ENCODE measurements around the gene ARHGAP44.
"Not testable (repeated sequence)": the region's sequence is repeated elsewhere in the genome, so short reads cannot be mapped to it uniquely, and the experiment has no call there.

The ARHGAP44 gene

GRCh38 chr17:12853921-12854320 lies 64.6 kb downstream of the ARHGAP44 start:
- Histone ChIP-seq H3K4me1 (ENCODE audit: control insufficient read depth, insufficient read depth, low read length, poor library complexity, severe bottlenecking) (no peaks in the 10 kb centered on the region), H3K27ac (ENCODE audit: insufficient read depth, low read length, poor library complexity, severe bottlenecking) (no peak overlapping the region), H3K4me3 (ENCODE audit: insufficient read depth, low read depth, low read length, poor library complexity, severe bottlenecking) (no peak overlapping the region), H3K9me3 (ENCODE audit: control insufficient read depth, low read length) (no peaks in the 10 kb centered on the region), H3K27me3 (replicated peaks; ENCODE audit: control insufficient read depth, insufficient read depth, low read length, poor library complexity, severe bottlenecking) (no peaks in the 10 kb centered on the region), H3K36me3 (ENCODE audit: control insufficient read depth, insufficient read depth, low read length) (no peaks in the 10 kb centered on the region)
- no peak for DNase-seq

GRCh38 chr17:12856416-12856815 lies 67.1 kb downstream of the ARHGAP44 start:
- no peak for DNase-seq
- no peaks in the 10 kb centered on the region for H3K36me3 ChIP-seq (ENCODE audit: control insufficient read depth, insufficient read depth, low read length)
- no peak overlapping the region for H3K4me3 ChIP-seq (ENCODE audit: insufficient read depth, low read depth, low read length, poor library complexity, severe bottlenecking)

GRCh38 chr17:12857592-12857991 lies 68.3 kb downstream of the ARHGAP44 start:
- Histone ChIP-seq H3K9me3 (ENCODE audit: control insufficient read depth, low read length) (no peaks in the 10 kb centered on the region), H3K27ac (ENCODE audit: insufficient read depth, low read length, poor library complexity, severe bottlenecking) (no peak overlapping the region), H3K27me3 (replicated peaks; ENCODE audit: control insufficient read depth, insufficient read depth, low read length, poor library complexity, severe bottlenecking) (no peaks in the 10 kb centered on the region), H3K36me3 (ENCODE audit: control insufficient read depth, insufficient read depth, low read length) (no peaks in the 10 kb centered on the region), H3K4me3 (ENCODE audit: insufficient read depth, low read depth, low read length, poor library complexity, severe bottlenecking) (no peak overlapping the region), H3K4me1 (ENCODE audit: control insufficient read depth, insufficient read depth, low read length, poor library complexity, severe bottlenecking) (no peaks in the 10 kb centered on the region)
- DNase-seq = no peak

More at GRCh38 chr17:12856416-12856815, 67.1 kb downstream of the ARHGAP44 start:
- Histone ChIP-seq H3K27me3 (replicated peaks; ENCODE audit: control insufficient read depth, insufficient read depth, low read length, poor library complexity, severe bottlenecking) (no peaks in the 10 kb centered on the region), H3K4me1 (ENCODE audit: control insufficient read depth, insufficient read depth, low read length, poor library complexity, severe bottlenecking) (no peaks in the 10 kb centered on the region), H3K9me3 (ENCODE audit: control insufficient read depth, low read length) (no peaks in the 10 kb centered on the region), H3K27ac (ENCODE audit: insufficient read depth, low read length, poor library complexity, severe bottlenecking) (no peak overlapping the region)

GRCh38 chr17:12859520-12859919 lies 70.2 kb downstream of the ARHGAP44 start:
- no peak overlapping the region for H3K27ac ChIP-seq (ENCODE audit: insufficient read depth, low read length, poor library complexity, severe bottlenecking)
- H3K4me1 ChIP-seq (ENCODE audit: control insufficient read depth, insufficient read depth, low read length, poor library complexity, severe bottlenecking) = no peaks in the 10 kb centered on the region
- H3K4me3 ChIP-seq (ENCODE audit: insufficient read depth, low read depth, low read length, poor library complexity, severe bottlenecking) = no peak overlapping the region
- H3K27me3 ChIP-seq (replicated peaks; ENCODE audit: control insufficient read depth, insufficient read depth, low read length, poor library complexity, severe bottlenecking) = no peaks in the 10 kb centered on the region
- H3K36me3 ChIP-seq (ENCODE audit: control insufficient read depth, insufficient read depth, low read length) = no peaks in the 10 kb centered on the region
- no peaks in the 10 kb centered on the region for H3K9me3 ChIP-seq (ENCODE audit: control insufficient read depth, low read length)
- DNase-seq = no peak

GRCh38 chr17:12865769-12866168 lies 76.5 kb downstream of the ARHGAP44 start:
- no peaks in the 10 kb centered on the region for H3K36me3 ChIP-seq (ENCODE audit: control insufficient read depth, insufficient read depth, low read length)
- no peak overlapping the region for H3K4me3 ChIP-seq (ENCODE audit: insufficient read depth, low read depth, low read length, poor library complexity, severe bottlenecking)
- H3K27me3 ChIP-seq (replicated peaks; ENCODE audit: control insufficient read depth, insufficient read depth, low read length, poor library complexity, severe bottlenecking) = no peaks in the 10 kb centered on the region
- no peaks in the 10 kb centered on the region for H3K4me1 ChIP-seq (ENCODE audit: control insufficient read depth, insufficient read depth, low read length, poor library complexity, severe bottlenecking)
- no peaks in the 10 kb centered on the region for H3K9me3 ChIP-seq (ENCODE audit: control insufficient read depth, low read length)
- no peak overlapping the region for H3K27ac ChIP-seq (ENCODE audit: insufficient read depth, low read length, poor library complexity, severe bottlenecking)
- DNase-seq = no peak

- Histone ChIP-seq H3K9me3 (ENCODE audit: control insufficient read depth, low read length) (no peaks in the 10 kb centered on the region), H3K36me3 (ENCODE audit: control insufficient read depth, insufficient read depth, low read length) (no peaks in the 10 kb centered on the region), H3K4me3 (ENCODE audit: insufficient read depth, low read depth, low read length, poor library complexity, severe bottlenecking) (no peak overlapping the region), H3K27me3 (replicated peaks; ENCODE audit: control insufficient read depth, insufficient read depth, low read length, poor library complexity, severe bottlenecking) (no peaks in the 10 kb centered on the region), H3K4me1 (ENCODE audit: control insufficient read depth, insufficient read depth, low read length, poor library complexity, severe bottlenecking) (no peaks in the 10 kb centered on the region), H3K27ac (ENCODE audit: insufficient read depth, low read length, poor library complexity, severe bottlenecking) (no peak overlapping the region)
- no peak for DNase-seq
Measured at GRCh38 chr17:12866244-12866643, 76.9 kb downstream of the ARHGAP44 start.

GRCh38 chr17:12867726-12868125 lies 78.4 kb downstream of the ARHGAP44 start:
- H3K27me3 ChIP-seq (replicated peaks; ENCODE audit: control insufficient read depth, insufficient read depth, low read length, poor library complexity, severe bottlenecking) = no peaks in the 10 kb centered on the region

GRCh38 chr17:12873415-12874125 lies 84.3 kb downstream of the ARHGAP44 start:
- H3K36me3 ChIP-seq (ENCODE audit: control insufficient read depth, insufficient read depth, low read length); H3K4me1 ChIP-seq (ENCODE audit: control insufficient read depth, insufficient read depth, low read length, poor library complexity, severe bottlenecking); H3K9me3 ChIP-seq (ENCODE audit: control insufficient read depth, low read length); H3K4me3 ChIP-seq (ENCODE audit: insufficient read depth, low read depth, low read length, poor library complexity, severe bottlenecking); H3K27ac ChIP-seq (ENCODE audit: insufficient read depth, low read length, poor library complexity, severe bottlenecking); DNase-seq; H3K27me3 ChIP-seq (replicated peaks; ENCODE audit: control insufficient read depth, insufficient read depth, low read length, poor library complexity, severe bottlenecking): not testable (repeated sequence)

More at GRCh38 chr17:12867726-12868125, 78.4 kb downstream of the ARHGAP44 start:
- H3K27ac ChIP-seq (ENCODE audit: insufficient read depth, low read length, poor library complexity, severe bottlenecking) = no peak overlapping the region
- H3K4me1 ChIP-seq (ENCODE audit: control insufficient read depth, insufficient read depth, low read length, poor library complexity, severe bottlenecking) = no peaks in the 10 kb centered on the region
- no peak overlapping the region for H3K4me3 ChIP-seq (ENCODE audit: insufficient read depth, low read depth, low read length, poor library complexity, severe bottlenecking)
- no peaks in the 10 kb centered on the region for H3K36me3 ChIP-seq (ENCODE audit: control insufficient read depth, insufficient read depth, low read length)
- no peaks in the 10 kb centered on the region for H3K9me3 ChIP-seq (ENCODE audit: control insufficient read depth, low read length)
- DNase-seq = no peak

GRCh38 chr17:12877953-12878669 lies 88.8 kb downstream of the ARHGAP44 start:
- Histone ChIP-seq H3K9me3 (ENCODE audit: control insufficient read depth, low read length) (no peaks in the 10 kb centered on the region), H3K27ac (ENCODE audit: insufficient read depth, low read length, poor library complexity, severe bottlenecking) (no peak overlapping the region), H3K36me3 (ENCODE audit: control insufficient read depth, insufficient read depth, low read length) (no peaks in the 10 kb centered on the region), H3K4me1 (ENCODE audit: control insufficient read depth, insufficient read depth, low read length, poor library complexity, severe bottlenecking) (no peaks in the 10 kb centered on the region), H3K4me3 (ENCODE audit: insufficient read depth, low read depth, low read length, poor library complexity, severe bottlenecking) (no peak overlapping the region), H3K27me3 (replicated peaks; ENCODE audit: control insufficient read depth, insufficient read depth, low read length, poor library complexity, severe bottlenecking) (no peaks in the 10 kb centered on the region)
- DNase-seq = no peak

- not testable (repeated sequence) for H3K27me3 ChIP-seq (replicated peaks; ENCODE audit: control insufficient read depth, insufficient read depth, low read length, poor library complexity, severe bottlenecking); H3K9me3 ChIP-seq (ENCODE audit: control insufficient read depth, low read length); H3K27ac ChIP-seq (ENCODE audit: insufficient read depth, low read length, poor library complexity, severe bottlenecking); H3K36me3 ChIP-seq (ENCODE audit: control insufficient read depth, insufficient read depth, low read length); DNase-seq; H3K4me3 ChIP-seq (ENCODE audit: insufficient read depth, low read depth, low read length, poor library complexity, severe bottlenecking); H3K4me1 ChIP-seq (ENCODE audit: control insufficient read depth, insufficient read depth, low read length, poor library complexity, severe bottlenecking)
Measured at GRCh38 chr17:12879096-12879495, 89.8 kb downstream of the ARHGAP44 start.
